Vagina (tissue), 2 donors: ENCODE data around the gene RALGAPA2.

Experiments used
- POLR2A ChIP-seq, 2 donors: fragments of 450-650 bp; IDR thresholded peaks; one replicate each; pipeline ENCODE4 v1.6.1; 2017; ENCODE audit warnings: antibody characterized with exemption in 2 of 2, mild to moderate bottlenecking in 2 of 2, moderate library complexity in 2 of 2
- POLR2AphosphoS5 ChIP-seq, 2 donors: sonication (generic); formaldehyde crosslinking; IDR thresholded peaks; one replicate each; pipeline ENCODE4 v1.9.0; 2017; ENCODE audit warnings: antibody characterized with exemption in 2 of 2, mild to moderate bottlenecking in 2 of 2, low read depth in 1 of 2; ENCODE audit not compliant: insufficient read depth in 1 of 2
- TF ChIP-seq, protein P1 (sequence below), 3 experiments: fragments of 450-650 bp in 2 of 3; fragments of 200-600 bp in 1 of 3; sonication (generic) in 1 of 3; IDR thresholded peaks; one replicate each; pipeline ENCODE4 v1.5.1; 2017 to 2019; ENCODE audit warnings: antibody characterized with exemption in 3 of 3, mild to moderate bottlenecking in 2 of 3, moderate library complexity in 2 of 3

DNA sequence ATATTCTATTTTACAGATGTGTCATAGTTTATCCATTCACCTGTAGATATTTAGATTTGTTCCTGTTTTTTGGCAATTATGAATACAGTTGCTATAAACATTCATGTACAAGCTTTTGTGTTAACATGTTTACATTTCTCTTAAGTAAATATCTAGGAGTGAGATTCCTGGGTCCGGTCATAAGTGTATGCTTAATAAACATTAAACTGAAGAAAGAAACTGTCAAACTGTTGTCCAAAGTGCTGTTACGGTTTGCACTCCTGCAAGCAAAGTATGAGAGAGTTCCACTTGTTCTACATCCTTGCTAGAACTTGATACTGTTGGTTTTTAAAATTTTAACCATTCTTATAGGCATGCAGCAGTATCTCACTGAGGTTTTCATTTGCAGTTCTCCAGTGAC lies 138.6 kb downstream of the RALGAPA2 start:
- TF ChIP-seq, protein P1, sequence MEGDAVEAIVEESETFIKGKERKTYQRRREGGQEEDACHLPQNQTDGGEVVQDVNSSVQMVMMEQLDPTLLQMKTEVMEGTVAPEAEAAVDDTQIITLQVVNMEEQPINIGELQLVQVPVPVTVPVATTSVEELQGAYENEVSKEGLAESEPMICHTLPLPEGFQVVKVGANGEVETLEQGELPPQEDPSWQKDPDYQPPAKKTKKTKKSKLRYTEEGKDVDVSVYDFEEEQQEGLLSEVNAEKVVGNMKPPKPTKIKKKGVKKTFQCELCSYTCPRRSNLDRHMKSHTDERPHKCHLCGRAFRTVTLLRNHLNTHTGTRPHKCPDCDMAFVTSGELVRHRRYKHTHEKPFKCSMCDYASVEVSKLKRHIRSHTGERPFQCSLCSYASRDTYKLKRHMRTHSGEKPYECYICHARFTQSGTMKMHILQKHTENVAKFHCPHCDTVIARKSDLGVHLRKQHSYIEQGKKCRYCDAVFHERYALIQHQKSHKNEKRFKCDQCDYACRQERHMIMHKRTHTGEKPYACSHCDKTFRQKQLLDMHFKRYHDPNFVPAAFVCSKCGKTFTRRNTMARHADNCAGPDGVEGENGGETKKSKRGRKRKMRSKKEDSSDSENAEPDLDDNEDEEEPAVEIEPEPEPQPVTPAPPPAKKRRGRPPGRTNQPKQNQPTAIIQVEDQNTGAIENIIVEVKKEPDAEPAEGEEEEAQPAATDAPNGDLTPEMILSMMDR (IDR thresholded peaks at IDR 0.05) = no peak
- TF ChIP-seq POLR2AphosphoS5 (IDR thresholded peaks at IDR 0.05; ENCODE audit: insufficient read depth in 1 of 2, low read depth in 1 of 2) (no peak), POLR2A (IDR thresholded peaks at IDR 0.05) (no peak)
